ENCODE measurements around the gene OR10P1.
"Not testable (repeated sequence)": the region's sequence is repeated elsewhere in the genome, so short reads cannot be mapped to it uniquely, and the experiment has no call there.

Gene OR10P1, protein sequence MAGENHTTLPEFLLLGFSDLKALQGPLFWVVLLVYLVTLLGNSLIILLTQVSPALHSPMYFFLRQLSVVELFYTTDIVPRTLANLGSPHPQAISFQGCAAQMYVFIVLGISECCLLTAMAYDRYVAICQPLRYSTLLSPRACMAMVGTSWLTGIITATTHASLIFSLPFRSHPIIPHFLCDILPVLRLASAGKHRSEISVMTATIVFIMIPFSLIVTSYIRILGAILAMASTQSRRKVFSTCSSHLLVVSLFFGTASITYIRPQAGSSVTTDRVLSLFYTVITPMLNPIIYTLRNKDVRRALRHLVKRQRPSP

DNA sequence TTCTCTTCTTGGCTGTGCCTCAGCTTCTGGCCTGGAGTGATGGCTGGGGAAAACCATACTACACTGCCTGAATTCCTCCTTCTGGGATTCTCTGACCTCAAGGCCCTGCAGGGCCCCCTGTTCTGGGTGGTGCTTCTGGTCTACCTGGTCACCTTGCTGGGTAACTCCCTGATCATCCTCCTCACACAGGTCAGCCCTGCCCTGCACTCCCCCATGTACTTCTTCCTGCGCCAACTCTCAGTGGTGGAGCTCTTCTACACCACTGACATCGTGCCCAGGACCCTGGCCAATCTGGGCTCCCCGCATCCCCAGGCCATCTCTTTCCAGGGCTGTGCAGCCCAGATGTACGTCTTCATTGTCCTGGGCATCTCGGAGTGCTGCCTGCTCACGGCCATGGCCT is at the start of gene OR10P1:
TSS of gene OR10P1 (plus strand) at position 40 of the 400 bp plus-strand sequence. CDS start at position 40, 0 bp downstream.
- no peak for DNase-seq

DNA sequence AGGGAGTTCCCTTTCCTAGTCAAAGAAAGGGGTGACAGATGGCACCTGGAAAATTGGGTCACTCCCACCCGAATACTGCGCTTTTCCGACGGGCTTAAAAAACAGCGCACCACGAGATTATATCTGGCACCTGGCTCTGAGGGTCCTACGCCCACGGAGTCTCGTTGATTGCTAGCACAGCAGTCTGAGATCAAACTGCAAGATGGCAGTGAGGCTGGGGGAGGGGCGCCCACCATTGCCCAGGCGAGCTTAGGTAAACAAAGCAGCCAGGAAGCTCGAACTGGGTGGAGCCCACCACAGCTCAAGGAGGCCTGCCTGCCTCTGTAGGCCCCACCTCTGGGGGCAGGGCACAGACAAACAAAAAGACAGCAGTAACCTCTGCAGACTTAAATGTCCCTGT is 46.5 kb upstream of the OR10P1 start:
- DNase-seq: not testable (repeated sequence)

DNA sequence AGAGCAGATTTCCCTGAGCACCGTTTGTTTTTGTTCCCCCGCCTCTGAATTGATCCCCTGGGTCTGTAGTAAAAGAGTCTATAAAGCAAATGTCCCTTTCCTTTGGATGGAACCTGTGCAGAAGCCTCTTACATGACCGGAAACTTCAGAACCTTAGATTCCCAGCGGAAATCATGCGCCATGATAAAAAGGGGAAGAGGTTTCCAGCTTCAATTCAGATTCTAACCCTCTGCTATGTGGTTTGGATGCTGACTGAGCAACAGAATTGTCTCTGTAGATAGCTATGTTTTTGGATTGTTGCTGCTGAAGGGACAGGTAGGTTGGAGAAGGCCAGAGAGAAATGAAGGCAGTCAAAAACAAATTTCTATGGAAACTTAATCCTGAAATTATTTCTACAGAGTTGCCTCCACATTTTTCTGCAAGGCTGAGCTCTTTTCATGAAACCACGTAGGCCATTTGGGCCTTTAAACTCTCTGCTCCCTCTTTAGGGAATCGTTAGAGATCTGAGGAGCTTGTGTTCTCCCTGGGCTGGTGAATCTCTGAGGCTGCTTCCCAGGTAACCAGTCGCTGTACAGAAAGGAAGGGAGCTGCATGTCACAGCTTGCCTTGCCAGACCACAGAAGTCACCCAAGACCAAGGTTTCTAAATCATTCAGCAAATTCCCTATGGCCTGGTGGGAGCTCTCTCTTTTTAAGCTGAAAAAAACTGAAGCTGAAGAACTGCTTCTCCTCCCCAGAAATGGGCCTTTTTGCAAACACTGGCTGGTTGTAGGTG is 28.7 kb upstream of the OR10P1 start:
- no peak for DNase-seq

DNA sequence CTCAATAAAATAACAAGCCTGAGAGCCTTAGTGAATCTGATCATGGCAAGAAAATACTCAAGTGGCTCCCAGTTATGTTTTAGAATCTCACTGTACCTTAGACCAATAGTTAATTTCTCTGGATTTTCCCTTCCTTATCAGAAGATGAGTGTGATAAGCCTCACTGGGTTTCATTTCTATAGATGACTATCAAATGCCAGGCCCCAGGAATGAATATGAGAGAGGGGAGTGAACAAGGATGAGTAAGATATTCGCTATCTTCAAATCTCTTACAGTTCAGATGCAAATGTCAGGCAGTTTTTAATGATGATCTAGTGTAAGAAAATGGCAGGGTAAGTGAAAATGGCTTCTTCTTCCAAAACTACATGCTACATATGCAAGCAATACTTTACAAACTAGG is 26.1 kb upstream of the OR10P1 start:
- no peak for DNase-seq

DNA sequence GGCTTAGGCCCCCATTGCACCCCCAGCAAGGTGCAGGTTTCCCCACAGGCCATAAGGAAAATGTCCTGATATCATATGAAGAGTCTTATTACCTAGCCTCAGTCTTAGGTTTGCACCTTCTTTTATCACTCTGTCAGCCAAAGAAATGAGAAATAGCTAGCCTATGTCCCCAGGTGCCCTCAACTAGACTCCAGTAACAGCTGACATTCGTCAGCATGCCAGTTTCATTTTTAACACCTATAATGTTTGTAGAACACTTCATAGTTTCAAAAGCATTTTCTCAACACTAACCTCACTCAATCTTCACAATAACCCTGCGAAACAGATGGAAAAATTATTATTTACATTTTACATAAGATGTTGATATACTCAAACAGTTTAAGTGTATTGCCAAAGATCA is 24.0 kb upstream of the OR10P1 start:
- DNase-seq: no peak

DNA sequence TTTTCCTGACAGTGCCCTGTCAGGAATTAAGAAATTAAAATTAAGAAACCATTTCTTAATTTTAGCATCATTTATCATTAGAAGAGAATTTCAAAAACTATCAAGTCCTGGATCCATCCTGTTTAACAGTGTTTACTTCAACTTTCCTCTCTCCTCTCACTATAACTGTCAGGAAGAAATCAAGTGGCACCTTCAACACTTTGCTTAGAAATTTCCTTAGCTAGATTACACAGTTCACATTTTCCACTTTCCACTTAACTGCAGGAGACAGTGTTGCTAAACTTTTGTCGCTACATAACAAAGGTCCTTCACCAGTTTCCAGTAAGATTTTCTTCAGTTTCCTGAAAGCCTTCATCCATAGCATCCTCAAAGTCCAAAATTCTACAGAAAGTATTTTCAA is 21.9 kb upstream of the OR10P1 start:
- DNase-seq: no peak

DNA sequence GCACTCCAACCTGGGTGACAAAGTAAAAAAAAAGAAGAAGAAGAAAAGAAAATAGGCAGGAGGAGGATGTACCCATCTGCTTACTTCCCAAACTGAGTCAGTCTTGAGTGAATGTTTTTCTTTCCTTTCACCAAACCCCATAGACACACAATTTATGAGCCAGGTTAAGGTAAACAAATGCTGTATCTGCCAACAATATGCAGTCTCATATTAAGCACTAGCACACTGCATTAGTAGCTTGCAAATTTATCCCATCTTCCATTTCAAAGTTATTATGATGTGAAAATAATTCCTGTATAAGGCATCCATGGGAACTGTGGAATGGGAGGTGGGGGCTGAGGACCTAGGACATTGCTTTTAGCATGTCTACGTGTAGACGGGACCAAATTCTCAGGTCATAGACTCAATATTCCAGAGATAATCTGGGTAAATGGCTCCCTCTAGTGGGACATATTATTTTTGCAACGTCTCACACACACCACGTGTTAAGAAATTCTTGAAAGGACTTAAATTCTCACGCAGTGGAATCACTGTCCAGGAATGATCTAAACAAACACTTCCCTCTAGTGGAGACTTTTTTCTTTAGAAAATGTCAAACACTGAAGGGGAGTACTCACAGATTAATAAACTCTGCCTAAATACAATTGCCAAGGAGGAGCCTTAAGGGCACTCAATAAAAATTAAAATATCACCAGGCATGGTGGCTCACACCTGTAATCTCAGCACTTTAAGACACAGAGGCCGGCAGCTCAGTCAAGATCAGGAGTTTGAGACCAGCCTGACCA is 17.1 kb upstream of the OR10P1 start:
- DNase-seq: no peak

DNA sequence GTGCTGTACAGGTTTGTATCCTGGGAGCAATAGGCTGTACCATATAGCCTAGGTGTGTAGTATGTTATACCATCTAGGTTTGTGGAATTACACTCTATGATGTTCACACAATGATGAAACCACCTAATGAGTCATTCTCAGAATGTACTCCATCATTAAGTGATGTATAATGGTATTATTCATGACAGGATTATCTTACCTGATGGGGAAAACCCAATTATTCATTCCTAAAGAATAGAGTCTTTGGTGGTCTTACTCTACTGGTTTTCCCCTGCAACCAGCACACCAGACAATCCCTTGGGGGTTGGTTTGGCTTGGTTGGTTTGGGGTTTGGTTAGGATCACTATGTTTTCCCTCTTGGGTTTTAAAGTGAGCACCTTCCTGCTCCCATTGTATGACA is 12.6 kb upstream of the OR10P1 start:
- DNase-seq: no peak

DNA sequence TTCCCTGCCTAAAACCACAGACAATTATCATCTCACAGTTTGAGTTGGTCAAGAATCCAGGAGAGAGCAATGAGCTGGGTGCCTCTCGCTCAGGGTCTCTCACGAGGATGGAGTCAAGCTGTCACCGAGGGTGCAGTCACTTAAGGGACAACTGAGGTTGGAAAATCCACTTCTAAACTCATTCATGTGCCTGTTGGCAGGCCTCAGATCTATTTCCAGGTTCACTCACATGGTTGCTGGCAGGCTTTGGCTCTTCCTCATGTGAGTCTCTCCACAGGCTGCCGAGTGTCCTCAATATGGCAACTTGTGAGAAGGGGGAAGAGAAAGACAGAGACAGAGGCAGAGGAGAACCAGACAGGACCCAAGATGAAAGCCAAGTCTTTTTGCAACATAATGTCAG is 10.5 kb upstream of the OR10P1 start:
- DNase-seq: no peak

DNA sequence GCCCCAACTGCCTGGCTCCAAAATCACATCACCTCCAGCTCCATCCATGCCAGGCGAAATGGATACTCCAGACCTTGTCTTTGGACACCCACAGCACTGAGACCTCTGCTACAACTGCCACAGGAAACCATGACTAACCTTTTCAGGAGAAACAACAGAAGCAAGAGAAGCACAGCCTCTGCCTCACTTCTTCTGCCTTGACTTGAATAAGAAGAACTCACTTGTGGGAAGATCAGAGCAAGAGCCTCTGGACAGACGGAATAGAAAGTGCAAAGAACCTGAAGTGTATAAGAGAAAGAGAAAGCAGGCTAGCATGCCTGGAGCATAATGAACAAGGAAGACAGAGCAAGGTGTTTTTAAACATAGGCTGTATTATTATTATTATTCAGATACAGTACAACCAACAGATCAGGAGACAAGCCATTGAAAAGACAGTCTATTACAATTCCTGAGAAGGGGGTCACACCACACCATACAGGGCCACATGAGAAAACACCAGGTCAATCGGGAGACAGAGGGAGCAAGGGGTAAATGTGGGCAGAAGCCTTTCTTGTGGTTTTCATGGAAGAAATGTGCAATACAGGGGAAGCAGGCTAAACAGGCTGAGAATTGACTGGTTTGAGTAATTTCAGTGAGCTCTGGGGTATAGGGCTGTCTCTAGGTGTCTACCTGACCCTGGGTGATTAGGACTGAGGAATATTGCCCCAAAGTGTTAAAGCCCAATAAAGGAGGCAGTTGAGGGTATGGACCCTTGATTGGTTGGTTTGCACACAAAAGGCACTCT is 7.4 kb upstream of the OR10P1 start:
- no peak for DNase-seq

DNA sequence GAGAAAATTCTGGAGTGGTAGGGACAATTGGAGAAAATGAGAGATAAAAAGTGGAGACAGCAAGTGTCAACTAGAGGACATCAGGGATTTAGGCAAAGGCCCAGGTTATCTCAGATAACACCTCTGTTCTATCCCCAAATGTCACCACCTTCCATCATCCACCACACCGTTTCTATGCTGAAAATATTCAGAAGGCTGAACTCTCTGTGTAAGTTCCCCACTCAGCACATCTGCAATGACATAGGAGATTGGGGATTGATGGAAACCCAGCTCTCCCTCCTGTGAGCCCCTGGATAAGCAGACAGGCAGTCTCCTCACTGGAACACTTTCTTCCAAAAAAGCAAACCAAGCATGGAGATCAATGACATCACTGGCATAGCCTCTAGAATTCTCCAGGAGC is 5.6 kb upstream of the OR10P1 start:
- no peak for DNase-seq

DNA sequence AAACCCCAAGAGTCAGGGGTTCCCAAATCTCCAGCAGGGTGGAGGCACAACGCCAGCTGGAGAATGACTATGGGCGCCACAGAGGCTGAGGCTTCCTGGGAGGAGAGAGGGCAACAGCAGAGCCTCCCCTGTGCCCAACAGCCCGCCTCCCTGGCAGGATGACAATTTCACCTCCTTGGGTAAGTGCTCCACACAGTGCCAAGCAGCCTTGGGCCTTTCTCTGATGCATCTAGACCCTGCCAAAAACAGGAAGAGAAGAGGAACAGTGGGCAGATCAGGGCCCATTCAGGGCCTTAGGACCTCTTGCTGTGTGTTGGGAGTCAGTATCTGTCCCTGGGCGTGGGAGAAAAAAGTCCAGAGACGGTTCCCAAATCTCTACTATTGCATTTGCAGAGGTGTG is 5.0 kb upstream of the OR10P1 start:
- DNase-seq: no peak

DNA sequence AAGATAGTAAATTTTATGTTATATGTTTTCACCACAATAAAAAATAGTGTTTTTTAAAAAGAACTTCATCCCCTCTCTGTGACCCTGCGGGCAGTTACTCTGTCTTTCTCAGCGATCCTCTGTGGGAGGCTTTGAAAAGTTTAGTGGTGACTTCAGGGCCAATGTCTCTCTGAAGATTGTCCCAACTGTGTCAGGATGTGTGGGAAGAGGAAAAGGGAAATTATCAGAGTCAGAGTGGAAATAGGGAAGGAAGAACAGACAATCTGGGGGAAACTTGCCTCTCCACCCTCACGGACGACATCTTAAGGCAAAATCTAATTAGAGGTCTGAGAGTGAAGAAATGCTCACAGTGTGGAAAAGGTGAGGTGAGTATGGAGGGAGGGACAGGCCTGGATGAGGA is 3.5 kb upstream of the OR10P1 start:
- no peak for DNase-seq

DNA sequence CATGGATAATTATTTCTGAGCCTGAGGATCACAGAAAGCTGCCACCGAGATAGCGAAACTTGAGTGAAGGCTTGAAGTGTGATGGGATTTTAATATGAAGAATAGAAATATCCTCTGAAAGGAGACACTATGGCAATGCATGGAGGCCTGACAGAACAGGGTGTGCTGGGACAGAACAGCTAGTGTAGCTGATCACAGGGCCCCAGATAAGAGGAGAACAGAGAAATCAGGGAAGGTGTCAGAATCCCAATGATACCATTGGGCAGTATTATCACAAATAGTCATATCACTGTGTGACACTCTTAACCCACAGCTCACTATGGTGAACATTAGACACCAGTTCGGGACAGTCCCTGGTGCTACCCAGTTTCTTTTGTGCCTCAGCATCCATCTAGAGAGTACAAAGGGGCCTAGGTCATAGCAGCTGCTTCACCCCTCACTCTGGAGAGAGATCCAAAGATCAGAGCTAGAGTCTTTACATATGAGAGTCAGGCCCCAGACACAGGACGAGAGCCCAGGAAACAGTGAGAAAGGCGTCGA is 506 bp upstream of the OR10P1 start:
- DNase-seq: no peak

DNA sequence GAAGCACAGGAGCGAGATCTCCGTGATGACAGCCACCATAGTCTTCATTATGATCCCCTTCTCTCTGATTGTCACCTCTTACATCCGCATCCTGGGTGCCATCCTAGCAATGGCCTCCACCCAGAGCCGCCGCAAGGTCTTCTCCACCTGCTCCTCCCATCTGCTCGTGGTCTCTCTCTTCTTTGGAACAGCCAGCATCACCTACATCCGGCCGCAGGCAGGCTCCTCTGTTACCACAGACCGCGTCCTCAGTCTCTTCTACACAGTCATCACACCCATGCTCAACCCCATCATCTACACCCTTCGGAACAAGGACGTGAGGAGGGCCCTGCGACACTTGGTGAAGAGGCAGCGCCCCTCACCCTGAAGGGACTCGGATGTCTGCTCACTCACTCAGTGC is 775 bp downstream of the OR10P1 start:
- DNase-seq: no peak

DNA sequence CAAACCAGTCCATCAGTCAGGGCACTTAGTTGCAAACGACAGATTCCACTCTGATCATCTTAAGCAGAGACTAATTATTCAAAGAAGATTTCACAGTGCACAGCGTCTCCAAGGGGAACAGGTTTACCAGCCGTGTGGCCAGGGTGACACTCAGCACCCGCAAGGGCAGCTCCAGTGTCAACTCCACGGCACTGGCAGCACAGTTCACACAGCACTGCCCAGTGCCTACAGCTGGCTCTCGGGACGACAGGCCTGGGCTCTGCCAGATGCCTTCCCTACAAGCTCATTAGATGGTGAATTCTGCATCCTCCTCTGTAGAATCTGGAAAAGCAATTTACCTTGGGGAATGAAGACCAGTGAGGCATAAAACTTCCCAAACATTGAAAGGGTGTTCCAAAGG is 4.9 kb downstream of the OR10P1 start:
- DNase-seq: no peak

DNA sequence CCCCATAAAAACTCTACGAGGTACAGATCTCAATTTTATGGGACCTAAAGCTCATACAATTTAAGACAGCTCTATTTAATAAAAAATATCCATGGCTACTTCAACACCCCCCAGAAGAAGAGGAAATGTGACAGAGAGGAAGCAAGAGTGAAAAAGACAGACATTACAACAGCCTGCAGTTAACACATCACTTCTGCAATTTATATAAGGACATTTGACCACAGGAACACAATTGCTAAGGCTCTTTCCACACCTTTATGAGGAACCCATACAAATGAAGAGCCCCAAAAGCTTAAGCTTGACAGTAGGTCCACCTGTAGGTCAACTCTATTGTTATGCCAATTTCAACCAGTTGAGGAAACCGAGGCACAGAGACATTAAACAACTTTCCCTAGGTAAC is 5.6 kb downstream of the OR10P1 start:
- no peak for DNase-seq

DNA sequence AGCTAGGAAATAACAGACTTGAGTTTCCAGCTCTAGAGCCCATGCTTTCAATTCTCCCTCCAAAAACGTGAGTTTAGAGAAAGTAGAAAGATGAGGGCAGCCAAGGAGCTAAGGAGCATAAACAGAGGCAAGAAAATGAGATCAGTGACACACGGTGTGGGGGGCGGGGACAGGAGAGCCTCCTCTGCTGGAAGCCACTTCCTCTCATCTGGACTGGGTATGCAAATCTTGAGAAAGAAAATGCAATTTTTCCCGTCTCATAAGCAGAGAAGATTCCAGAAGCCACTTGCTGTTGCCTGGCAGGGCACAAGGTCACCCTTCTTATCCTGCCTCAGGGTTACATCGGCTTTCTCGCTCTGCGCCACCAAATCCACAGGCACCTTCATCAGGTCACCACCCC is 6.0 kb downstream of the OR10P1 start:
- DNase-seq: no peak

DNA sequence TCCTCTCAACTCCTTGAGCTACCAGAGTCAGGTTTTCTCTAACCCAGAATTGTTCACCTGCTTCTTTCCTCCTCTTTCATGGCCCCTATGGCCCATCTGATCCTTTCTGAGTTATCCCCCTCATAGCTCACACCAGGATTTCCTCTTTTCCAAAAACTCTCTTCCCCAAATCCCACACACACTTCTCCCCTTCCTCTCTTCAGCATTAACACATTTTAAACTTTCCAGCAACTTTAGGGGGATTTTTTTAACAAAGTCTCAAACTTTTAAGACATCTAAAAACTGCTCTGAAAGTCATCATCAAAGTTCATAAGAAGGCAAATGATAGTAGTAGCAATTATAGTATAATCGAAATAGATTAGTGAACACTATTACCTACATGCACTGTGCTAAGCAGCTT is 7.9 kb downstream of the OR10P1 start:
- no peak for DNase-seq

DNA sequence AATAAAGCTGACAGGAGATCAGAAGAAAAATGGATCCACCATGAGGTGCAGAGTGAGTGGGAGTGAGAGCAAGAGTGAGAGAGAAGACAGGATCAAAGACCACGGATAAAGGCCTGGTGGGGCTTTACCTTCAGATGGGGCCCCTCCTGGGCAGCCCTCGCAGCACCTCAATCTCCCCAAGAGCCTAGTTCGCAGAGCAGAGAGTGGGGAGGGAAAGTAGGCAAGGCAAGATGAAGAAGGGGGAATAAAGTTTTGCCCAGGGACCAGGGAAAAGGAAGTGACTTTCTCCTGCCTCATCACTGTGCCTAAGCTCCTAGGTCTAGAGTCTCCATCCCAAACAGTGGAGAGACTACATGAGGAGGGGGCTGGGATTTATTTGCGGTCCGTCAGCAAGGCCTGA is 10.3 kb downstream of the OR10P1 start:
- no peak for DNase-seq

DNA sequence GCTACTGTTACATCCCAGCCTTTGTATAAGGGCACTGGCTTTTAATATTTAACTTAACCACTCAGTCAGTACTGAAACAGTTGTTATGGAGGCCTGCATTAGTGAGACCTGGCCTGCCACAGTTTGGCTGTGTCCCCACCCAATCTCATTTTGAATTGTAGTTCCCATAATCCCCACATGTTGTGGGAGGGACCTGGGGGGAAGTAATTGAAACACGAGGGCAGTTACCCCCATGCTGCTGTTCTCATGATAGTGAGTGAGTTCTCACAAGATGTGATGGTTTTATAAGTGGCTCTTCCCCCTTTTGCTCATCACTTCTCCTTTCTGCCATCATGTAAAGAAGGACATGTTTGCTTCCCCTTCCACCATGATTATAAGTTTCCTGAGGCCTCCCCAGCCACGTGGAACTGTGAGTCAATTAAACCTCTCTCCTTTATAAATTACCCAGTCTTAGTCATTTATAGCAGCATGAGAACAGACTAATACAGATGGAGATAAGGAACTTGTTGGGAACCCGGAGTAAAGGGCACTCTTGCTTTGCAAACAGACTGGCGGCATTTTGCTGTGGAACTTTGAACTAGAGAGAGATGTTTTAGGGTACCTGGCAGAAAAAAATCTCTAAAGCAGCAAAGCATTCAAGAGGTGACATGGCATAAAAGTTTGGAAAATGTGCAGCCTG is 14.1 kb downstream of the OR10P1 start:
- not testable (repeated sequence) for DNase-seq

DNA sequence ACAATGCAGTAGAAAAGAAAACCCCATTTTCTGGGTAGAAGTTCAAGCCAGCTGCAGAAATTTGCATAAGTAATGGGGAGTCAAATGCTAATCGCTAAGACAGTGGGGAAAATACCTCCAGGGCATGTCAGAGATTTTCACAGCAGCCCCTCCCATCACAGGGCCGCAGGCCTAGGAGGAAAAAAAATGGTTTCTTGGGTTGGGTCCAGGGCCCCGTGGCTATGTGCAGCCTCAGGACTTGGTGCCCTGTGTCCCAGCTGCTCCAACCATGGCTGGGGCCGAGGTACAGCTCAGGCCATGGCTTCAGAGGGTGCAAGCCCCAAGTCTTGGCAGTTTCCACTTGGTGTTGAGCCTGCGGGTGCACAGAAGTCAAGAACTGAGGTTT is 14.6 kb downstream of the OR10P1 start:
- DNase-seq: no peak
